Embryonic facial prominence (tissue), 1 donor: ENCODE data around the gene BEST4.
A peak's percentile ranks its signal among the peaks of the same experiment; 100 is the strongest.
"Not testable (repeated sequence)": the region's sequence is repeated elsewhere in the genome, so short reads cannot be mapped to it uniquely, and the experiment has no call there.

Experiments used
- DNase-seq: peaks from one replicate; pipeline ENCODE4 v3.0.0-alpha.2; 2016; ENCODE audit errors: extremely low spot score

BEST4 gene

GRCh38 chr1:44777969-44778635 lies 9.9 kb downstream of the BEST4 start:
- no peak for DNase-seq

- no peak for DNase-seq
Measured at GRCh38 chr1:44777547-44777946, 10.4 kb downstream of the BEST4 start.

GRCh38 chr1:44776730-44777068 lies 11.3 kb downstream of the BEST4 start:
- no peak for DNase-seq

GRCh38 chr1:44775930-44776729 lies 11.8 kb downstream of the BEST4 start:
- DNase-seq = no peak

GRCh38 chr1:44775078-44775929 lies 12.7 kb downstream of the BEST4 start, which contains the start of gene RPS8:
RPS8 (plus strand) TSS chr1:44775540; CDS start chr1:44775597, 57 bp downstream.
- peak; percentile 88 for DNase-seq

- DNase-seq = not testable (repeated sequence)
Measured at GRCh38 chr1:44766421-44766820, 21.5 kb downstream of the BEST4 start.

GRCh38 chr1:44760876-44761275 lies 27.1 kb downstream of the BEST4 start:
- DNase-seq = no peak

GRCh38 chr1:44759077-44759476 lies 28.9 kb downstream of the BEST4 start:
- no peak for DNase-seq

GRCh38 chr1:44757420-44757819 lies 30.6 kb downstream of the BEST4 start:
- DNase-seq = no peak

GRCh38 chr1:44747878-44748277 lies 40.1 kb downstream of the BEST4 start:
- no peak for DNase-seq

GRCh38 chr1:44743211-44743610 lies 44.8 kb downstream of the BEST4 start:
- DNase-seq = no peak

GRCh38 chr1:44740179-44740617 lies 47.8 kb downstream of the BEST4 start:
- DNase-seq = no peak

GRCh38 chr1:44739307-44740178 lies 48.4 kb downstream of the BEST4 start, which contains the start of gene KIF2C:
KIF2C (plus strand) TSS chr1:44739837; CDS start chr1:44739933, 96 bp downstream.
- DNase-seq = peak; percentile 96

GRCh38 chr1:44738953-44739306 lies 49.0 kb downstream of the BEST4 start:
- DNase-seq = not testable (repeated sequence)

- no peak for DNase-seq
Measured at GRCh38 chr1:44735992-44736391, 52.0 kb downstream of the BEST4 start.

- DNase-seq = no peak
Measured at GRCh38 chr1:44733784-44734183, 54.2 kb downstream of the BEST4 start.
